Testis (tissue), 2 donors: ENCODE results near the gene COL4A6.

ENCODE experiments used
- POLR2A ChIP-seq: fragments of 450-650 bp; IDR thresholded peaks from one replicate; pipeline ENCODE4 v1.6.1; 2017; ENCODE audit warnings: antibody characterized with exemption, mild to moderate bottlenecking, moderate library complexity
- TF ChIP-seq, protein P1 (sequence below), 3 experiments: fragments of 450-650 bp in 2 of 3; fragments of 200-600 bp in 1 of 3; sonication (generic) in 1 of 3; IDR thresholded peaks; one replicate each; pipeline ENCODE4 v1.5.1; 2016 to 2019; ENCODE audit warnings: antibody characterized with exemption in 3 of 3, mild to moderate bottlenecking in 2 of 3, moderate library complexity in 1 of 3

DNA sequence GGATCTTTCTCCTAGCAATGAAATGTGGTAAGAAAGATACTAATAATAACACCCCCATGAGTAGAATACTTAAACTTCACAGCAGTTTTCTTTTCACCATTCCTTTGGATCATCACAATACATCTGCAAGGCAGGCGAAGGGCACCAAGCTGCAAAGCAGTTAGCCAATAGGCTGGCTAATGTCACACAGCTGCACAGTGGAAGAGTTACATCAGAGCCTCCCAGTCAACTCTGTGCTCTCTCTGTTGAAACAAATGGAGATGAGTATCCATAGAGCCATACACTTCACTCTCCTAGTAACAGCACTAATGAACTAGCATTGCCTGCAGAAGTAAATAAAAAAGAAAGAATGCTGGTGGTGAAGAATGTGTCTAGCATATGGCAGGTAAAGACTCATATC is 207.6 kb downstream of the COL4A6 start:
- TF ChIP-seq, protein P1, sequence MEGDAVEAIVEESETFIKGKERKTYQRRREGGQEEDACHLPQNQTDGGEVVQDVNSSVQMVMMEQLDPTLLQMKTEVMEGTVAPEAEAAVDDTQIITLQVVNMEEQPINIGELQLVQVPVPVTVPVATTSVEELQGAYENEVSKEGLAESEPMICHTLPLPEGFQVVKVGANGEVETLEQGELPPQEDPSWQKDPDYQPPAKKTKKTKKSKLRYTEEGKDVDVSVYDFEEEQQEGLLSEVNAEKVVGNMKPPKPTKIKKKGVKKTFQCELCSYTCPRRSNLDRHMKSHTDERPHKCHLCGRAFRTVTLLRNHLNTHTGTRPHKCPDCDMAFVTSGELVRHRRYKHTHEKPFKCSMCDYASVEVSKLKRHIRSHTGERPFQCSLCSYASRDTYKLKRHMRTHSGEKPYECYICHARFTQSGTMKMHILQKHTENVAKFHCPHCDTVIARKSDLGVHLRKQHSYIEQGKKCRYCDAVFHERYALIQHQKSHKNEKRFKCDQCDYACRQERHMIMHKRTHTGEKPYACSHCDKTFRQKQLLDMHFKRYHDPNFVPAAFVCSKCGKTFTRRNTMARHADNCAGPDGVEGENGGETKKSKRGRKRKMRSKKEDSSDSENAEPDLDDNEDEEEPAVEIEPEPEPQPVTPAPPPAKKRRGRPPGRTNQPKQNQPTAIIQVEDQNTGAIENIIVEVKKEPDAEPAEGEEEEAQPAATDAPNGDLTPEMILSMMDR (IDR thresholded peaks at IDR 0.05), result no peak
- no peak for TF ChIP-seq POLR2A
